GM12801 (cell line): ENCODE measurements around the gene TNNC1.

Experiments used
- CTCF ChIP-seq: IDR thresholded peaks from one replicate; pipeline ENCODE4 v1.5.1; 2011; ENCODE audit warnings: control low read depth; ENCODE audit not compliant: insufficient read length; ENCODE audit errors: extremely low read depth

TNNC1 gene

GRCh38 chr3:52429031-52429430 lies 24.8 kb downstream of the TNNC1 start:
- no peak for TF ChIP-seq CTCF

- TF ChIP-seq CTCF: peak; percentile 50
Measured at GRCh38 chr3:52428151-52429005, 25.5 kb downstream of the TNNC1 start.

DNA sequence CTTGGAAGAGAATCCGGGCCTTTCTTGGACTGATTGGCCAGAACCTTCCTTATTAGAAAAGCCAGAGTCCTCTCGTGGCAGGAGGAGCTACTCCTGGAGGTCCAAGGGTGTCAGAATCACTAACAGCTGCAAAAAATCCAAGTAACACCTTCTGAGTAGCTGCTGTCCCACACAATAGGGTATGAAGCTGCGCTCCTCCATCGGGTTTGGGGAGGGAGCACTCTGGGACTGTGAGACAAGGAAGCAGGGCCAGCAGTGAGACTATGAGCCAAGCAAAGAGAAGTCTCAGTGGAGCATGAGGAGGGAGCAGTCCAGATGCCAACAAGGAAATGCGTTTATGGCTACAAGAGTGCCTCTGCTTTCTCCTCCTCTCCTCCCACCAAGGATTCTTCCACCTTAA lies 30.7 kb downstream of the TNNC1 start:
- no peak for TF ChIP-seq CTCF

- no peak for TF ChIP-seq CTCF
Measured at GRCh38 chr3:52422669-52423068, 31.2 kb downstream of the TNNC1 start.

- TF ChIP-seq CTCF: no peak
Measured at GRCh38 chr3:52420388-52420787, 33.5 kb downstream of the TNNC1 start.

DNA sequence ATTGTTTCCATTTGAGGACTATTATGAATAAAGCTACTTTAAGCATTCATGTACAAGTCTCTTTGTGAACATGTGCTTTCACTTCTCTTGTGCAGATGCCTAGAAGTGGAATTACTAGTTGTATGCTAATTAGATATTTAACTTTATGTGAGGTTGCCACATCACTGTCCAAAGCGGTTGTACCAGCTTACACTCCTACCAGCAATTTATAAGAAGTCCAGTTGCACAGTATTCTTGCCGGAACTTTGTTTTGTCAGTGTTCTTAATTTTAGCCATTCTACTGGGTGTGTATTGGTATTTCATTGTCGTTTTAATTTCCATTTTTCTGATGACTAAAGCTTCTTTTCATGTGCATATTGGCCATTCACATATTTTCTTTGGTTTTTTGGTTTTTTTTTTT lies 38.0 kb downstream of the TNNC1 start:
- TF ChIP-seq CTCF: no peak

DNA sequence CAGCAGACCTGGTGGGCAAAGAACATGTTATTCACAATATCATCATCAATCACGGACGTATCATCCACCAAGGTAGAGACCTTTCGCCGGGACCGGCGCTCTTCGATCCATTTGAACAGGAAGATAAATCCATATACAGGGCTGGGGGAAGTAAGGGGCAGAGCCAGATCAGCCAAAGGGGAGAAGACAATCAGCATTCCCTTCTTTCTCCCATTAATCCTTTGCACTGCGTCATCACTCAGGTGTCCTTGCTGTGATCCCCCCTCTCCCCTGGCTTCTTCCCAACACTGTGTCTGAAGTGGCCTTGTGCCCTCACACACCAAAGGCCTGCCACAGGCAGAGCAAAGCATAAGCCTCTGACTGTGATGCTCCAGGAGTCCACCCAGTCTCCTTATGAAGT lies 45.4 kb downstream of the TNNC1 start:
- no peak for TF ChIP-seq CTCF
